SK-N-SH (cell line): ENCODE measurements around the gene ANK2. TPM values are rescaled to one million over a fixed set of nuclear protein-coding genes. Genes with fewer than 3 reads are reported as not detected.

ENCODE experiments used
- polyA plus RNA-seq, 3 experiments: library from polyadenylated mRNA; depleted of rRNA; stranded (reverse); fragments of >200 nt; gene quantifications; 2 replicates each; pipeline ENCODE4 v1.2.3, GENCODE V29; 2012
- small RNA-seq, 7 experiments: library from RNA; depleted of rRNA; stranded (forward); fragments of <200 nt; gene quantifications; one replicate each; pipeline ENCODE3, GENCODE V24; 2012

ANK2 gene
- polyA plus RNA-seq, 1 of the 3 experiments (the other 2 are of a cell fraction): 0.69 TPM

Small RNA genes lying within 50 kb of the gene (small RNA-seq; reads per million reads assigned to genes)
- gene MIR8082 (0 to 0.13 (median 0) reads per million in 7 experiments), gene RN7SL184P (0 reads per million in 7 experiments), gene RNU1-138P (0 to 2.3 (median 0) reads per million in 7 experiments)
